ENCODE data around the gene ZNF516.

ZNF516 gene

DNA sequence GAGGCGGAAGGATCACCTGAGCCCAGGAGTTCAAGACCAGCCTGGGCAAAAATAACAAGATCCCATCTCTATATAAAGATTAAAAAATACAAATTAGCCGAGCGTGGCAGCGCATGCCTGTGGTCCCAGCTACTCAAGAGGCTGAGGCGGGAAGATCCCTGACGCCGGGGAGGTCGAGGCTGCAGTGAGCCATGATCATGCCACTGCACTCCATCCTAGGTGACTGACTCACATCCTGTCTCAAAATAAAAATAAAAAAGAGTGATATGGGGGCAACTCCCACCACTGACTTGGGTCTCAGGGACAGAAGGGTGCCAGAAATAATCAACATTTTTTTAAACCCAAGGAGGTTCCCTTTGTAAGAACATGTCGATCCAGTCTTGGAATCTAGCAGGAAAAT, 37.6 kb downstream of the ZNF516 start:
- ChIA-PET CTCF (interaction anchor here (0.6 to 1.2 kb wide), 5 partner anchors 17 to 58 kb away, joined by 3 to 6 read pairs (median 5); no protein-coding TSS in a partner anchor), POLR2A (no interaction called here)

DNA sequence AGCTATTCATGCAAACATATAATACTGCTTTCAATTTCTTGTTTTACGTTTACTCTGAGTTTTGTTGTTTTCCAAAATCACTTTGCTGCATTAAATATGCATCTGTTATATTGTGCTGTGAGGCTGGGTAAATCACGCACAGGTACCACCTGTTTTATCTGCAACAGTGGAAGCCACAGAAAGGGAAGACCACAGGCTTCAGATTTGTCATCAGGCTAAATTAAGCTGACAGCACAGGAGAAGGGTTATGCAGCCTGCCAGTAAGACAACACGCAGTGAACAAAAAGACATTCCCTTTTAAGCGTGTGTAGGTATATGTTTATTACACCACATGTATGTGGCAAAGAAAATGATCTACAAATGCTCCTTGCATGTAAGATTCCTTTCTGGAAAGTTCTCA, 38.2 kb downstream of the ZNF516 start:
- Histone ChIP-seq H3K4me1 (ENCODE audit: control insufficient read depth, insufficient read depth, low read length) (peaks cover 48% of the 10 kb centered on the region), H3K4me3 (ENCODE audit: low read depth, low read length) (no peak overlapping the region), H3K27ac (ENCODE audit: extremely low read depth, low read depth, low read length) (peak overlapping the region; percentile 1; the same call in 1 of the 2 replicates), H3K9me3 (ENCODE audit: control insufficient read depth, insufficient read depth, low read depth, low read length) (no peaks in the 10 kb centered on the region), H3K36me3 (ENCODE audit: control insufficient read depth in 2 of 2, insufficient read depth in 1 of 2, low read length in 2 of 2) (peaks cover 0 to 17% of the 10 kb centered on the region in 2 experiments; a peak in 2 of 3 replicates)
- POLR2A ChIA-PET: no interaction called here
- CTCF ChIA-PET: interaction anchor here (0.6 to 1.2 kb wide), 4 partner anchors 18 to 58 kb away, joined by 3 to 6 read pairs (median 5); no protein-coding TSS in a partner anchor
- peak; percentile 25; the same call in 1 of the 2 replicates for TF ChIP-seq SCRT2 (tag by site-specific recombination; IDR thresholded peaks at IDR 0.05)
- no peak for TF ChIP-seq ZFP37 (tag by site-specific recombination; IDR thresholded peaks at IDR 0.05)

More for the DNA sequence above, 37.6 kb downstream of the ZNF516 start:
- H3K27ac ChIP-seq (ENCODE audit: extremely low read depth, low read depth, low read length): no peak overlapping the region; the same call in 1 of the 2 replicates
- H3K36me3 ChIP-seq (ENCODE audit: control insufficient read depth in 2 of 2, insufficient read depth in 1 of 2, low read length in 2 of 2): peaks cover 0 to 17% of the 10 kb centered on the region in 2 experiments; a peak in 2 of 3 replicates
- no peaks in the 10 kb centered on the region for H3K9me3 ChIP-seq (ENCODE audit: control insufficient read depth, insufficient read depth, low read depth, low read length)
- no peak overlapping the region for H3K4me3 ChIP-seq (ENCODE audit: low read depth, low read length)
- H3K4me1 ChIP-seq (ENCODE audit: control insufficient read depth, insufficient read depth, low read length): peaks cover 42% of the 10 kb centered on the region
- TF ChIP-seq, protein P1, sequence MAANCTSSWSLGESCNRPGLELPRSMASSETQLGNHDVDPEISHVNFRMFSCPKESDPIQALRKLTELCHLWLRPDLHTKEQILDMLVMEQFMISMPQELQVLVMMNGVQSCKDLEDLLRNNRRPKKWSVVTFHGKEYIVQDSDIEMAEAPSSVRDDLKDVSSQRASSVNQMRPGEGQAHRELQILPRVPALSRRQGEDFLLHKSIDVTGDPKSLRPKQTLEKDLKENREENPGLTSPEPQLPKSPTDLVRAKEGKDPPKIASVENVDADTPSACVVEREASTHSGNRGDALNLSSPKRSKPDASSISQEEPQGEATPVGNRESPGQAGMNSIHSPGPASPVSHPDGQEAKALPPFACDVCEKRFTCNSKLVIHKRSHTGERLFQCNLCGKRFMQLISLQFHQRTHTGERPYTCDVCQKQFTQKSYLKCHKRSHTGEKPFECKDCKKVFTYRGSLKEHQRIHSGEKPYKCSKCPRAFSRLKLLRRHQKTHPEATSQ (tag by site-specific recombination; IDR thresholded peaks at IDR 0.05): no peak
- no peak for TF ChIP-seq ZEB2 (tag by site-specific recombination; IDR thresholded peaks at IDR 0.05)
- TF ChIP-seq ZNF239 (tag by site-specific recombination; IDR thresholded peaks at IDR 0.05): no peak
- TF ChIP-seq ZBTB49 (tag by site-specific recombination; IDR thresholded peaks at IDR 0.05; ENCODE audit: low read depth): no peak

DNA sequence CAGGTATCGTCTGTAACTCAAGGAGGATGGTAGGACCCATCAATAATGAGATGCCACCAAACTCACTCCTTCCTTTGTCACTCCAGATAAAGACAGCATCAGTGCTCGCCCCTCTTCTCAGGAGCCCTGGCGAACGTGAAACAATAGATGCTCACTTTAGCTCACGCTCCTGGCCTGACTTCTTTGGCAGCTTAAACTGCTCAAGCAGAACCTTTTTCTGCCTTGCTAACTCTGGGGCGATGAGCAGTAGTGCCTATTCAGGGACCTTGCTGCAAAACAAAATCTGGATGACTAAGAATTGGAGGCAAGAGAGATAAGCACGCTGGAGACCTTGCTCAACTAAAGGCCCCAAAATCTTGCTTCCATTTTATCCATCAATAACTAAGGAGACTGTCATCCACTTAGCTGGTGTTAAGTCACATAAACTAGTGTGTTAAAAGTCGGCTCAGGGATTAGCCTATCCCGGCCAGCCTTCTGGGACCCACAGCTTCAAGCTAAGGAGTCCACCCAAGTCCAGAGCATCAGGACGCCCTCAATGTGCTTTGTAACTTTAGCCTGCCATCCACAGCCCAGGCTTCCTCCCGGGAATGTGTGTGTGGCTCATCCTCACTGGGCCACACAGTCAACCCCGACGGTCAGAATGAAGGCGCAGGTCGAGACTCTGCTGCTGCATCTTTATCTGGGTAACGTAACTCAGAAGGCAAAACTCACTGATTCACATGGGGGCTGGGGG, 38.9 kb downstream of the ZNF516 start:
- ChIA-PET POLR2A (no interaction called here), CTCF (interaction anchor here (1.2 kb wide), 1 partner anchor 57 kb away, joined by 5 read pairs; no protein-coding TSS in a partner anchor)
- TF ChIP-seq ZBTB6 (tag by site-specific recombination; IDR thresholded peaks at IDR 0.05): no peak
- peak; percentile 79 for TF ChIP-seq ZNF664 (tag by site-specific recombination; IDR thresholded peaks at IDR 0.05)
- H3K9me3 ChIP-seq (ENCODE audit: control insufficient read depth, insufficient read depth, low read depth, low read length): no peaks in the 10 kb centered on the region
- no peak overlapping the region for H3K27ac ChIP-seq (ENCODE audit: extremely low read depth, low read depth, low read length)
- no peak overlapping the region for H3K4me3 ChIP-seq (ENCODE audit: low read depth, low read length)
- peaks cover 0 to 17% of the 10 kb centered on the region in 2 experiments; a peak in 2 of 3 replicates for H3K36me3 ChIP-seq (ENCODE audit: control insufficient read depth in 2 of 2, insufficient read depth in 1 of 2, low read length in 2 of 2)
- peaks cover 54% of the 10 kb centered on the region for H3K4me1 ChIP-seq (ENCODE audit: control insufficient read depth, insufficient read depth, low read length)

DNA sequence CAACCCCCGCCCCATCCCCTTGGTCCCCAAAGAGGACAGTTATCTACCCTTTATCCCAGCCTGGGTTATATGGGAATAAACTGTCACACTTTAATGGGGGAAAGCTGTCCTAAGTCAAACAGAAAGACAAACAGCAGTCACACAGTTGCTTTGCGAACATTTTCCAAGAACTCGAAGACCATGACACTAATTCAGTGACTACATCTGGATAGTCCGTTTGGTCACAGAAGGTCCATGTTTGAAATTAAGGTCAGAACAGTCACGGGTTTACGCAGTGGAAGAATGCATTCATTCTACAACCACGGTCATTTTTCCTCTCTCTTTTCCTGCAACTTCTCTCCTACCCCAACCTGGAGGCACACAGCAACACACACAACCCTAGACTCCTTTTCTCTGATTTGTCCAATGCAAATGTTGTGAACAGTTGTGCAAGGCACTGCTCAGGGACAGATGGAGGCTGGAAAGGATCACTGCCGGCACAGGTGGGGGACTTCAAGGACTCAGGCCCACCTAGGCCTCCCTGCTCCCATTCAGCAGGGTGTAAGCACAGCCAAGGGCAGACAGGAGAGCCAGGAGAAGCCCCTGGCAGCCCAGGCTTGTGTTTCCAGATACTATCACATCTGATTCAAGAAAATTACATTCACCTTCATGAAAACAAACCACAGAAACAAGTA, 39.9 kb downstream of the ZNF516 start:
- Histone ChIP-seq H3K27ac (ENCODE audit: extremely low read depth, low read depth, low read length) (peak overlapping the region; percentile 0; the same call in 1 of the 2 replicates), H3K36me3 (ENCODE audit: control insufficient read depth in 2 of 2, insufficient read depth in 1 of 2, low read length in 2 of 2) (peaks cover 0 to 17% of the 10 kb centered on the region in 2 experiments; a peak in 2 of 3 replicates), H3K4me3 (ENCODE audit: low read depth, low read length) (no peak overlapping the region), H3K4me1 (ENCODE audit: control insufficient read depth, insufficient read depth, low read length) (peaks cover 54% of the 10 kb centered on the region), H3K9me3 (ENCODE audit: control insufficient read depth, insufficient read depth, low read depth, low read length) (no peaks in the 10 kb centered on the region)
- CTCF ChIA-PET: interaction anchor here (0.9 kb wide), 1 partner anchor 232 kb away, joined by 6 read pairs; no protein-coding TSS in a partner anchor
- POLR2A ChIA-PET: no interaction called here
- TF ChIP-seq YY2 (tag by site-specific recombination; IDR thresholded peaks at IDR 0.05): no peak
- TF ChIP-seq, protein P2, sequence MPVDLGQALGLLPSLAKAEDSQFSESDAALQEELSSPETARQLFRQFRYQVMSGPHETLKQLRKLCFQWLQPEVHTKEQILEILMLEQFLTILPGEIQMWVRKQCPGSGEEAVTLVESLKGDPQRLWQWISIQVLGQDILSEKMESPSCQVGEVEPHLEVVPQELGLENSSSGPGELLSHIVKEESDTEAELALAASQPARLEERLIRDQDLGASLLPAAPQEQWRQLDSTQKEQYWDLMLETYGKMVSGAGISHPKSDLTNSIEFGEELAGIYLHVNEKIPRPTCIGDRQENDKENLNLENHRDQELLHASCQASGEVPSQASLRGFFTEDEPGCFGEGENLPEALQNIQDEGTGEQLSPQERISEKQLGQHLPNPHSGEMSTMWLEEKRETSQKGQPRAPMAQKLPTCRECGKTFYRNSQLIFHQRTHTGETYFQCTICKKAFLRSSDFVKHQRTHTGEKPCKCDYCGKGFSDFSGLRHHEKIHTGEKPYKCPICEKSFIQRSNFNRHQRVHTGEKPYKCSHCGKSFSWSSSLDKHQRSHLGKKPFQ (tag by site-specific recombination; IDR thresholded peaks at IDR 0.05): no peak
- TF ChIP-seq PBX3 (CRISPR knock-in tag; IDR thresholded peaks at IDR 0.05): no peak
- TF ChIP-seq ZNF394 (tag by site-specific recombination; IDR thresholded peaks at IDR 0.05; ENCODE audit: borderline replicate concordance): no peak
- TF ChIP-seq, protein P3, sequence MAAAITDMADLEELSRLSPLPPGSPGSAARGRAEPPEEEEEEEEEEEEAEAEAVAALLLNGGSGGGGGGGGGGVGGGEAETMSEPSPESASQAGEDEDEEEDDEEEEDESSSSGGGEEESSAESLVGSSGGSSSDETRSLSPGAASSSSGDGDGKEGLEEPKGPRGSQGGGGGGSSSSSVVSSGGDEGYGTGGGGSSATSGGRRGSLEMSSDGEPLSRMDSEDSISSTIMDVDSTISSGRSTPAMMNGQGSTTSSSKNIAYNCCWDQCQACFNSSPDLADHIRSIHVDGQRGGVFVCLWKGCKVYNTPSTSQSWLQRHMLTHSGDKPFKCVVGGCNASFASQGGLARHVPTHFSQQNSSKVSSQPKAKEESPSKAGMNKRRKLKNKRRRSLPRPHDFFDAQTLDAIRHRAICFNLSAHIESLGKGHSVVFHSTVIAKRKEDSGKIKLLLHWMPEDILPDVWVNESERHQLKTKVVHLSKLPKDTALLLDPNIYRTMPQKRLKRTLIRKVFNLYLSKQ (tag by site-specific recombination; IDR thresholded peaks at IDR 0.05; ENCODE audit: borderline replicate concordance): no peak
- no peak for TF ChIP-seq ZNF48 (tag by site-specific recombination; IDR thresholded peaks at IDR 0.05)
- no peak for TF ChIP-seq KLF9 (tag by site-specific recombination; IDR thresholded peaks at IDR 0.05; ENCODE audit: low read depth)

Measured in HEK293 (cell line).